Liver (tissue), 9 donors: ENCODE results near the gene FBXL13. TPM values are rescaled to one million over a fixed set of nuclear protein-coding genes. Genes with fewer than 3 reads are reported as not detected.
"Not testable (repeated sequence)": the region's sequence is repeated elsewhere in the genome, so short reads cannot be mapped to it uniquely, and the experiment has no call there.

Source experiments
- DNase-seq: peaks from one replicate; pipeline ENCODE4 v3.0.0-alpha.2; 2017; ENCODE audit warnings: low spot score
- H3K27ac ChIP-seq, 2 donors: one replicate each; pipeline ENCODE4 v1.7.0; 2013; ENCODE audit warnings: inconsistent platforms in 2 of 2, low read length in 2 of 2, control low read depth in 1 of 2, low read depth in 1 of 2, mild to moderate bottlenecking in 1 of 2
- H3K27me3 ChIP-seq, 4 donors: one replicate each; pipeline versions ENCODE4 v1.6.1 to v1.7.0; 2013; ENCODE audit warnings: low read length in 3 of 4, inconsistent platforms in 1 of 4, mild to moderate bottlenecking in 1 of 4, moderate library complexity in 1 of 4; ENCODE audit not compliant: control insufficient read depth in 4 of 4, insufficient read depth in 4 of 4
- H3K36me3 ChIP-seq, 4 donors: one replicate each; pipeline versions ENCODE4 v1.6.1 to v1.7.0; 2013; ENCODE audit warnings: low read length in 3 of 4, mild to moderate bottlenecking in 3 of 4, low read depth in 1 of 4, moderate library complexity in 1 of 4; ENCODE audit not compliant: control insufficient read depth in 4 of 4, insufficient read depth in 3 of 4
- H3K4me1 ChIP-seq, 4 donors: one replicate each; pipeline versions ENCODE4 v1.6.1 to v1.7.0; 2013; ENCODE audit warnings: low read length in 3 of 4, mild to moderate bottlenecking in 3 of 4, moderate library complexity in 1 of 4; ENCODE audit not compliant: control insufficient read depth in 4 of 4, insufficient read depth in 4 of 4
- H3K4me3 ChIP-seq, 3 donors: one replicate each; pipeline versions ENCODE4 v1.6.1 to v1.7.0; 2013; ENCODE audit warnings: low read length in 3 of 3, control low read depth in 1 of 3, low read depth in 1 of 3, mild to moderate bottlenecking in 1 of 3
- H3K9ac ChIP-seq, 2 donors: one replicate each; pipeline ENCODE4 v1.7.0; 2013; ENCODE audit warnings: low read length in 2 of 2, mild to moderate bottlenecking in 2 of 2, moderate library complexity in 2 of 2, control low read depth in 1 of 2, low read depth in 1 of 2
- H3K9me3 ChIP-seq, 4 donors: one replicate each; pipeline versions ENCODE4 v1.6.1 to v1.7.0; 2013; ENCODE audit warnings: low read length in 3 of 4; ENCODE audit not compliant: control insufficient read depth in 4 of 4
- EGR1 ChIP-seq, 2 donors: IDR thresholded peaks; 2 replicates each; pipeline ENCODE4 v1.6.1; 2016 to 2018; ENCODE audit warnings: antibody characterized with exemption in 2 of 2, low read depth in 2 of 2
- FOXA1 ChIP-seq: IDR thresholded peaks from 2 replicates; pipeline ENCODE4 v1.6.1; 2016; ENCODE audit warnings: antibody characterized with exemption
- FOXA2 ChIP-seq: IDR thresholded peaks from 2 replicates; pipeline ENCODE4 v1.6.1; 2016; ENCODE audit warnings: antibody characterized with exemption
- GABPA ChIP-seq, 2 donors: IDR thresholded peaks in 1 of 2; conservative IDR thresholded peaks in 1 of 2; 2 replicates each; pipeline ENCODE4 v1.6.1; 2016; ENCODE audit warnings: antibody characterized with exemption in 2 of 2, mild to moderate bottlenecking in 1 of 2, moderate library complexity in 1 of 2
- HNF4A ChIP-seq, 2 donors: conservative IDR thresholded peaks; 2 replicates each; pipeline ENCODE4 v1.6.1; 2016; ENCODE audit warnings: antibody characterized with exemption in 2 of 2, mild to moderate bottlenecking in 2 of 2
- HNF4G ChIP-seq: IDR thresholded peaks from 2 replicates; pipeline ENCODE4 v1.6.1; 2016; ENCODE audit warnings: antibody characterized with exemption
- JUND ChIP-seq, 2 donors: IDR thresholded peaks; 2 replicates each; pipeline ENCODE4 v1.6.1; 2016; ENCODE audit warnings: antibody characterized with exemption in 2 of 2
- NR2F2 ChIP-seq: IDR thresholded peaks from 2 replicates; pipeline ENCODE4 v1.6.1; 2016; ENCODE audit warnings: antibody characterized with exemption
- RAD21 ChIP-seq, 2 donors: IDR thresholded peaks; 2 replicates each; pipeline ENCODE4 v1.6.1; 2016; ENCODE audit warnings: antibody characterized with exemption in 2 of 2, mild to moderate bottlenecking in 2 of 2
- RXRA ChIP-seq, 2 donors: IDR thresholded peaks; 2 replicates each; pipeline ENCODE4 v1.6.1; 2017 to 2018; ENCODE audit warnings: antibody characterized with exemption in 2 of 2, mild to moderate bottlenecking in 1 of 2
- SP1 ChIP-seq: IDR thresholded peaks from 2 replicates; pipeline ENCODE4 v1.6.1; 2018; ENCODE audit warnings: antibody characterized with exemption, mild to moderate bottlenecking
- TAF1 ChIP-seq: conservative IDR thresholded peaks from 2 replicates; pipeline ENCODE4 v1.6.1; 2016; ENCODE audit warnings: antibody characterized with exemption, mild to moderate bottlenecking
- YY1 ChIP-seq: IDR thresholded peaks from 2 replicates; pipeline ENCODE4 v1.6.1; 2016; ENCODE audit warnings: antibody characterized with exemption, mild to moderate bottlenecking
- WGBS: extraction: QIAGEN DNeasy Blood & Tissue Kit; methylation state at CpG from one replicate; pipeline ENCODE4 v1.1.7; 2013; 5-methylcytosine and 5-hydroxymethylcytosine counted together
- polyA plus RNA-seq, 2 donors: library from polyadenylated mRNA; stranded (reverse) in 1 of 2; unstranded in 1 of 2; fragments of 200-250 nt in 1 of 2; fragments of >200 nt in 1 of 2; fragmentation: Nextera tagmentation in 1 of 2; extraction: Ambion mirVana in 1 of 2; gene quantifications; one replicate each; pipeline versions ENCODE4 v1.2.1 to v1.2.3, GENCODE V29; 2013 to 2015
- total RNA-seq, 2 donors: library from RNA; depleted of rRNA; stranded (reverse); fragments of >200 nt; gene quantifications; one replicate each; pipeline ENCODE4 v1.2.3, GENCODE V29; 2014
- TF ChIP-seq, protein P1 (sequence below): fragments of 150-350 bp; IDR thresholded peaks from 2 replicates; pipeline ENCODE4 v1.5.1; 2017; ENCODE audit warnings: improper control_type of control experiment, low read depth, low read length; ENCODE audit not compliant: missing input control
- TF ChIP-seq, protein P2 (sequence below): IDR thresholded peaks from 2 replicates; pipeline ENCODE4 v1.6.1; 2016; ENCODE audit warnings: antibody characterized with exemption
- TF ChIP-seq, protein P3 (sequence below): IDR thresholded peaks from 2 replicates; pipeline ENCODE4 v1.6.1; 2016; ENCODE audit warnings: antibody characterized with exemption
- TF ChIP-seq, protein P4 (sequence below): IDR thresholded peaks from 2 replicates; pipeline ENCODE4 v1.6.1; 2016; ENCODE audit warnings: antibody characterized with exemption
- TF ChIP-seq, protein P5 (sequence below): IDR thresholded peaks from 2 replicates; pipeline ENCODE4 v1.6.1; 2016; ENCODE audit warnings: antibody characterized with exemption, mild to moderate bottlenecking
- donor health status: healthy.
- donor health status: healthy.
- donor health status: healthy.
- donor health status: healthy.
- donor health status: healthy.

Gene FBXL13
- total and polyA plus RNA-seq, 4 donors: 0.03 to 0.75 (median 0.70) TPM; not detected in 1

DNA sequence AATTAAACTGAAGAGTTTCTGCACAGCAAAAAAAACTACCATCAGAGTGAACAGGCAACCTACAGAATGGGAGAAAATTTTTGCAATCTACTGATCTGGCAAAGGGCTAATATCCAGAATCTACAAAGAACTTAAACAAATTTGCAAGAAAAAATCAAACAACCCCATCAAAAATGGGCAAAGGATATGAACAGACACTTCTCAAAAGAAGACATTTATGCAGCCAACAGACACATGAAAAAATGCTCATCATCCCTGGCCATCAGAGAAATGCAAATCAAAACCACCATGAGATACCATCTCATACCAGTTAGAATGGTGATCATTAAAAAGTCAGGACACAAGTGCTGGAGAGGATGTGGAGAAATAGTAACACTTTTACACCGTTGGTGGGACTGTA, 53.1 kb downstream of the FBXL13 start:
- WGBS: 95% methylated on average over 1 of the region's 1 CpG
- not testable (repeated sequence) for H3K4me3 ChIP-seq, H3K9ac ChIP-seq, H3K4me1 ChIP-seq, H3K27ac ChIP-seq, H3K27me3 ChIP-seq, H3K9me3 ChIP-seq, DNase-seq, H3K36me3 ChIP-seq

DNA sequence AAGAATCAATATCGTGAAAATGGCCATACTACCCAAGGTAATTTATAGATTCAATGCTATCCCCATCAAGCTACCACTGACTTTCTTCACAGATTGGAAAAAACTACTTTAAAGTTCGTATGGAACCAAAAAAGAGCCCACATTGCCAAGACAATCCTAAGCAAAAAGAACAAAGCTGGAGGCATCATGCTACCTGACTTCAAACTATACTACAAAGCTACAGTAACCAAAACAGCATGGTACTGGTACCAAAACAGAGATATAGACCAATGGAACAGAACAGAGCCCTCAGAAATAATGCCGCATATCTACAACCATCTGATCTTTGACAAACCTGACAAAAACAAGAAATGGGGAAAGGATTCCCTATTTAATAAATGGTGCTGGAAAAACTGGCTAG, 53.7 kb downstream of the FBXL13 start:
- H3K27ac ChIP-seq, DNase-seq, H3K4me3 ChIP-seq, H3K9ac ChIP-seq, H3K4me1 ChIP-seq, H3K9me3 ChIP-seq, H3K27me3 ChIP-seq, H3K36me3 ChIP-seq: not testable (repeated sequence)
- WGBS: 73% methylated on average over 2 of the region's 3 CpGs

DNA sequence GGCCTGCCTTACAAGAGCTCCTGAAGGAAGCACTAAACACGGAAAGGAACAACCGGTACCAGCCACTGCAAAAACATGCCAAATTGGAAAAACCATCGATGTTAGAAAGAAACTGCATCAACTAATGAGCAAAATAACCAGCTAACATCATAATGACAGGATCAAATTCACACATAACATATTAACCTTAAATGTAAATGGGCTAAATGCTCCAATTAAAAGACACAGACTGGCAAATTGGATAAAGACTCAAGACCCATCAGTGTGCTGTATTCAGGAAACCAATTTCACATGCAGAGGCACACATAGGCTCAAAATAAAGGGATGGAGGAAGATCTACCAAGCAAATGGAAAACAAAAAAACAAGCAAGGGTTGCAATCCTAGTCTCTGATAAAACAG, 56.3 kb downstream of the FBXL13 start:
- WGBS: 88% methylated on average over 3 of the region's 3 CpGs
- H3K9me3 ChIP-seq, H3K36me3 ChIP-seq, H3K4me3 ChIP-seq, H3K4me1 ChIP-seq, H3K9ac ChIP-seq, H3K27me3 ChIP-seq, DNase-seq, H3K27ac ChIP-seq: not testable (repeated sequence)

DNA sequence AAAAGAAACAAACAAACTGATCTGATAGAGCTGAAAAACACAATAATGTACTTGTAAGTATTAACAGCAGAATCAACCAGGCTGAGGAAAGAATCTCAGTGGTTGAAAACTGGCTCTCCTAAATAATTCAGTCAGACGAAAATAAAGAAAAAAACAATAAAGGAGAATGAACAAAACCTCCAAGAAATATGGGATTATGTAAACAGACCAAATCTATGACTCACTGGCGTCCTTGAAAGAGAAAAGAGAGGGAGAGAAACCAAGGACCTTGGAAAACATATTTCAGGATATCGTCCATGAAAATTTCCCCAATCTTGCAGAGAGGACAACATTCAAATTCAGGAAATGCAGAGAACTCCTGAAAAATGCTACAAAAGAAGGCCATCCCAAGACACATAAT, 62.9 kb downstream of the FBXL13 start:
- H3K27me3 ChIP-seq: no peaks in the 10 kb centered on the region
- WGBS: 82% methylated on average over 3 of the region's 3 CpGs
- H3K36me3 ChIP-seq: no peaks in the 10 kb centered on the region
- H3K9ac ChIP-seq: no peak overlapping the region
- TF ChIP-seq HNF4A (conservative IDR thresholded peaks at IDR 0.05) (no peak), FOXA2 (no peak), NR2F2 (no peak), FOXA1 (no peak), GABPA (IDR thresholded peaks at IDR 0.05 in 1 of 2, conservative IDR thresholded peaks at IDR 0.05 in 1 of 2) (no peak), TAF1 (no peak), RXRA (IDR thresholded peaks at IDR 0.05) (no peak), SP1 (no peak), HNF4G (no peak), RAD21 (IDR thresholded peaks at IDR 0.05) (no peak), EGR1 (IDR thresholded peaks at IDR 0.05; ENCODE audit: low read depth in 2 of 2) (no peak), JUND (IDR thresholded peaks at IDR 0.05) (no peak), YY1 (no peak)
- TF ChIP-seq, protein P1, sequence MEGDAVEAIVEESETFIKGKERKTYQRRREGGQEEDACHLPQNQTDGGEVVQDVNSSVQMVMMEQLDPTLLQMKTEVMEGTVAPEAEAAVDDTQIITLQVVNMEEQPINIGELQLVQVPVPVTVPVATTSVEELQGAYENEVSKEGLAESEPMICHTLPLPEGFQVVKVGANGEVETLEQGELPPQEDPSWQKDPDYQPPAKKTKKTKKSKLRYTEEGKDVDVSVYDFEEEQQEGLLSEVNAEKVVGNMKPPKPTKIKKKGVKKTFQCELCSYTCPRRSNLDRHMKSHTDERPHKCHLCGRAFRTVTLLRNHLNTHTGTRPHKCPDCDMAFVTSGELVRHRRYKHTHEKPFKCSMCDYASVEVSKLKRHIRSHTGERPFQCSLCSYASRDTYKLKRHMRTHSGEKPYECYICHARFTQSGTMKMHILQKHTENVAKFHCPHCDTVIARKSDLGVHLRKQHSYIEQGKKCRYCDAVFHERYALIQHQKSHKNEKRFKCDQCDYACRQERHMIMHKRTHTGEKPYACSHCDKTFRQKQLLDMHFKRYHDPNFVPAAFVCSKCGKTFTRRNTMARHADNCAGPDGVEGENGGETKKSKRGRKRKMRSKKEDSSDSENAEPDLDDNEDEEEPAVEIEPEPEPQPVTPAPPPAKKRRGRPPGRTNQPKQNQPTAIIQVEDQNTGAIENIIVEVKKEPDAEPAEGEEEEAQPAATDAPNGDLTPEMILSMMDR: no peak
- TF ChIP-seq, protein P2, sequence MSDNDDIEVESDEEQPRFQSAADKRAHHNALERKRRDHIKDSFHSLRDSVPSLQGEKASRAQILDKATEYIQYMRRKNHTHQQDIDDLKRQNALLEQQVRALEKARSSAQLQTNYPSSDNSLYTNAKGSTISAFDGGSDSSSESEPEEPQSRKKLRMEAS: no peak
- TF ChIP-seq, protein P3, sequence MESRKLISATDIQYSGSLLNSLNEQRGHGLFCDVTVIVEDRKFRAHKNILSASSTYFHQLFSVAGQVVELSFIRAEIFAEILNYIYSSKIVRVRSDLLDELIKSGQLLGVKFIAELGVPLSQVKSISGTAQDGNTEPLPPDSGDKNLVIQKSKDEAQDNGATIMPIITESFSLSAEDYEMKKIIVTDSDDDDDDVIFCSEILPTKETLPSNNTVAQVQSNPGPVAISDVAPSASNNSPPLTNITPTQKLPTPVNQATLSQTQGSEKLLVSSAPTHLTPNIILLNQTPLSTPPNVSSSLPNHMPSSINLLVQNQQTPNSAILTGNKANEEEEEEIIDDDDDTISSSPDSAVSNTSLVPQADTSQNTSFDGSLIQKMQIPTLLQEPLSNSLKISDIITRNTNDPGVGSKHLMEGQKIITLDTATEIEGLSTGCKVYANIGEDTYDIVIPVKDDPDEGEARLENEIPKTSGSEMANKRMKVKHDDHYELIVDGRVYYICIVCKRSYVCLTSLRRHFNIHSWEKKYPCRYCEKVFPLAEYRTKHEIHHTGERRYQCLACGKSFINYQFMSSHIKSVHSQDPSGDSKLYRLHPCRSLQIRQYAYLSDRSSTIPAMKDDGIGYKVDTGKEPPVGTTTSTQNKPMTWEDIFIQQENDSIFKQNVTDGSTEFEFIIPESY: no peak
- TF ChIP-seq, protein P4, sequence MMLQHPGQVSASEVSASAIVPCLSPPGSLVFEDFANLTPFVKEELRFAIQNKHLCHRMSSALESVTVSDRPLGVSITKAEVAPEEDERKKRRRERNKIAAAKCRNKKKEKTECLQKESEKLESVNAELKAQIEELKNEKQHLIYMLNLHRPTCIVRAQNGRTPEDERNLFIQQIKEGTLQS: no peak
- TF ChIP-seq, protein P5, sequence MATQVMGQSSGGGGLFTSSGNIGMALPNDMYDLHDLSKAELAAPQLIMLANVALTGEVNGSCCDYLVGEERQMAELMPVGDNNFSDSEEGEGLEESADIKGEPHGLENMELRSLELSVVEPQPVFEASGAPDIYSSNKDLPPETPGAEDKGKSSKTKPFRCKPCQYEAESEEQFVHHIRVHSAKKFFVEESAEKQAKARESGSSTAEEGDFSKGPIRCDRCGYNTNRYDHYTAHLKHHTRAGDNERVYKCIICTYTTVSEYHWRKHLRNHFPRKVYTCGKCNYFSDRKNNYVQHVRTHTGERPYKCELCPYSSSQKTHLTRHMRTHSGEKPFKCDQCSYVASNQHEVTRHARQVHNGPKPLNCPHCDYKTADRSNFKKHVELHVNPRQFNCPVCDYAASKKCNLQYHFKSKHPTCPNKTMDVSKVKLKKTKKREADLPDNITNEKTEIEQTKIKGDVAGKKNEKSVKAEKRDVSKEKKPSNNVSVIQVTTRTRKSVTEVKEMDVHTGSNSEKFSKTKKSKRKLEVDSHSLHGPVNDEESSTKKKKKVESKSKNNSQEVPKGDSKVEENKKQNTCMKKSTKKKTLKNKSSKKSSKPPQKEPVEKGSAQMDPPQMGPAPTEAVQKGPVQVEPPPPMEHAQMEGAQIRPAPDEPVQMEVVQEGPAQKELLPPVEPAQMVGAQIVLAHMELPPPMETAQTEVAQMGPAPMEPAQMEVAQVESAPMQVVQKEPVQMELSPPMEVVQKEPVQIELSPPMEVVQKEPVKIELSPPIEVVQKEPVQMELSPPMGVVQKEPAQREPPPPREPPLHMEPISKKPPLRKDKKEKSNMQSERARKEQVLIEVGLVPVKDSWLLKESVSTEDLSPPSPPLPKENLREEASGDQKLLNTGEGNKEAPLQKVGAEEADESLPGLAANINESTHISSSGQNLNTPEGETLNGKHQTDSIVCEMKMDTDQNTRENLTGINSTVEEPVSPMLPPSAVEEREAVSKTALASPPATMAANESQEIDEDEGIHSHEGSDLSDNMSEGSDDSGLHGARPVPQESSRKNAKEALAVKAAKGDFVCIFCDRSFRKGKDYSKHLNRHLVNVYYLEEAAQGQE: no peak
- no peak for DNase-seq
- no peak overlapping the region for H3K4me3 ChIP-seq
- peaks cover 0 to 3% (median 0%) of the 10 kb centered on the region in 4 donors for H3K9me3 ChIP-seq
- H3K27ac ChIP-seq: no peak overlapping the region
- H3K4me1 ChIP-seq: no peaks in the 10 kb centered on the region
